ENCODE data around the gene IQGAP3. TPM values are rescaled to one million over a fixed set of nuclear protein-coding genes. Genes with fewer than 3 reads are reported as not detected.

IQGAP3 gene
- total and polyA plus RNA-seq, 2 of the 4 experiments (the other 2 are of a cell fraction) = 12.5 to 13.6 TPM

GRCh38 chr1:156549831-156550230, 22.5 kb downstream of the IQGAP3 start:
- no peak overlapping the region for H3K56ac ChIP-seq (ENCODE audit: extremely low read depth, insufficient read depth, low read length)
- H4K91ac ChIP-seq (ENCODE audit: insufficient read depth, low read depth, low read length) = no peak overlapping the region
- H3K14ac ChIP-seq (replicated peaks; ENCODE audit: low read depth, low read length) = no peak overlapping the region
- no peak overlapping the region for H2BK20ac ChIP-seq (ENCODE audit: low read depth, low read length)
- DNase-seq (no peak), ATAC-seq (ENCODE audit: low read depth) (no peak)
- ChIA-PET POLR2A (ENCODE audit: unreplicated experiment) (no interaction called here), CTCF (no interaction called here)
- in situ Hi-C loops (cut with MboI; ENCODE audit: low sequenced_read_pairs) (no loop called here), intact Hi-C loops (cut with micrococcal nuclease) (no loop called here), dilution Hi-C loops (cut with HindIII; ENCODE audit: low sequenced_read_pairs, unreplicated experiment) (no loop called here)
- no peak overlapping the region for H4K8ac ChIP-seq (ENCODE audit: low read depth in 2 of 2, low read length in 2 of 2)
- no peak overlapping the region for H3K9ac ChIP-seq (ENCODE audit: low read depth, low read length)
- no peak overlapping the region for H3K27ac ChIP-seq (ENCODE audit: insufficient read depth, low read length)
- no peak overlapping the region for H2AFZ ChIP-seq (replicated peaks; ENCODE audit: low read length, poor library complexity)
- H3K9me1 ChIP-seq (ENCODE audit: insufficient read depth, low read length) = peaks cover 13% of the 10 kb centered on the region
- BruUV-seq (replicated peaks) = no TSS peak
- H3K79me1 ChIP-seq (ENCODE audit: low read depth in 1 of 2, low read length in 2 of 2) = peaks cover 0 to 22% of the 10 kb centered on the region in 2 experiments; a peak in 3 of 4 replicates
- no peak overlapping the region for H2BK15ac ChIP-seq (ENCODE audit: low read depth, low read length)
- H3K18ac ChIP-seq (ENCODE audit: low read depth, low read length) = no peak overlapping the region
- H3K4me2 ChIP-seq (ENCODE audit: low read depth, low read length) = no peak overlapping the region
- H2AK5ac ChIP-seq (ENCODE audit: low read depth, low read length) = no peak overlapping the region
- H3K4me3 ChIP-seq (ENCODE audit: insufficient read depth, low read depth, low read length) = no peak overlapping the region
- H3K36me3 ChIP-seq (ENCODE audit: control insufficient read depth, insufficient read depth, low read length) = peaks cover 14% of the 10 kb centered on the region
- TF ChIP-seq RFX5 (IDR thresholded peaks at IDR 0.05; ENCODE audit: low read depth, low read length) (no peak), BHLHE40 (IDR thresholded peaks at IDR 0.05; ENCODE audit: low read depth, low read length) (no peak), MAZ (IDR thresholded peaks at IDR 0.05; ENCODE audit: borderline replicate concordance, low read depth, low read length) (no peak), RAD21 (IDR thresholded peaks at IDR 0.05; ENCODE audit: low read length) (no peak), FOS (IDR thresholded peaks at IDR 0.05; ENCODE audit: low read depth, low read length) (no peak), ELK1 (IDR thresholded peaks at IDR 0.05; ENCODE audit: borderline replicate concordance, low read depth, low read length) (no peak), NFE2L2 (IDR thresholded peaks at IDR 0.05; ENCODE audit: low read depth, low read length) (no peak), POLR2A (IDR thresholded peaks at IDR 0.05; ENCODE audit: low read depth, low read length) (no peak), CEBPB (IDR thresholded peaks at IDR 0.05; ENCODE audit: low read depth, low read length) (no peak), RCOR1 (IDR thresholded peaks at IDR 0.05; ENCODE audit: insufficient replicate concordance, low read length) (no peak), MXI1 (IDR thresholded peaks at IDR 0.05; ENCODE audit: borderline replicate concordance, low read depth, low read length) (no peak), USF2 (IDR thresholded peaks at IDR 0.05; ENCODE audit: low read depth, low read length) (no peak), CHD1 (IDR thresholded peaks at IDR 0.05; ENCODE audit: low read depth, low read length) (no peak), MAFK (IDR thresholded peaks at IDR 0.05; ENCODE audit: low read depth, low read length) (no peak)
- H4K20me1 ChIP-seq (ENCODE audit: insufficient read depth, low read length) = no peaks in the 10 kb centered on the region
- no CpG with 5 or more reads among the region's 1 CpG for WGBS, 2 experiments (ENCODE audit: extremely low coverage in 2 of 2, insufficient read length in 1 of 2)
- H2BK120ac ChIP-seq (ENCODE audit: low read depth, low read length) = no peak overlapping the region
- H3K4ac ChIP-seq (ENCODE audit: low read depth, low read length) = no peak overlapping the region
- no peaks in the 10 kb centered on the region for H3K4me1 ChIP-seq (ENCODE audit: control insufficient read depth, insufficient read depth, low read length)
- H3K23ac ChIP-seq (ENCODE audit: low read depth, low read length) = no peak overlapping the region
- no peaks in the 10 kb centered on the region for H3K9me3 ChIP-seq (ENCODE audit: control insufficient read depth, insufficient read depth, low read length)
- no peak overlapping the region for H2AK9ac ChIP-seq (replicated peaks; ENCODE audit: low read depth, low read length, poor library complexity)
- no peak overlapping the region for H2BK5ac ChIP-seq (ENCODE audit: low read depth, low read length, poor library complexity, severe bottlenecking)
- no peaks in the 10 kb centered on the region for H3K27me3 ChIP-seq (ENCODE audit: control insufficient read depth, insufficient read depth, low read length)
- no peak overlapping the region for H4K5ac ChIP-seq (ENCODE audit: low read depth, low read length)
